HEK293 (cell line): ENCODE measurements around the gene PPARA.

Experiments used
- CTCF ChIA-PET: fragments of 350-600 bp; formaldehyde crosslinking; extraction: SDS; loops from one replicate; lab custom pipeline; 2021; ENCODE audit warnings: antibody characterized with exemption; lab: Yijun Ruan, JAX
- POLR2A ChIA-PET: fragments of 300-600 bp; formaldehyde crosslinking; extraction: SDS; loops from one replicate; lab custom pipeline; 2020; ENCODE audit warnings: antibody characterized with exemption, inconsistent platforms; lab: Yijun Ruan, JAX
- H3K27ac ChIP-seq: fragments of 200-500 bp; sonication (Bioruptor generic); 2 replicates; pipeline ENCODE4 v1.5.1; 2014; ENCODE audit warnings: low read depth, low read length, control low read depth, inconsistent platforms; ENCODE audit errors: extremely low read depth
- H3K36me3 ChIP-seq, 2 experiments: fragments of 200-500 bp in 1 of 2; sonication (Bioruptor generic) in 1 of 2; 1 replicate in 1 of 2; 2 replicates in 1 of 2; pipeline ENCODE4 v1.5.1; 2014 to 2017; ENCODE audit warnings: inconsistent platforms in 2 of 2, low read length in 2 of 2; ENCODE audit not compliant: control insufficient read depth in 2 of 2, insufficient read depth in 1 of 2
- H3K4me1 ChIP-seq: fragments of 200-500 bp; sonication (Bioruptor generic); 2 replicates; pipeline ENCODE4 v1.5.1; 2014; ENCODE audit warnings: mild to moderate bottlenecking, low read length, inconsistent platforms; ENCODE audit not compliant: control insufficient read depth, insufficient read depth
- H3K4me3 ChIP-seq: 2 replicates; pipeline ENCODE4 v1.5.1; 2011; ENCODE audit warnings: low read depth, mild to moderate bottlenecking, control low read depth, low read length, moderate library complexity
- H3K9me3 ChIP-seq: fragments of 200-500 bp; sonication (Bioruptor generic); 2 replicates; pipeline ENCODE4 v1.5.1; 2014; ENCODE audit warnings: low read depth, low read length, inconsistent platforms; ENCODE audit not compliant: control insufficient read depth, insufficient read depth
- GLI2 ChIP-seq: fragments of 450-650 bp; formaldehyde crosslinking; IDR thresholded peaks from 2 replicates; pipeline ENCODE4; 2017; ENCODE audit warnings: missing biosample characterization, missing genetic modification characterization, low read depth, borderline replicate concordance
- KLF1 ChIP-seq: fragments of 450-650 bp; formaldehyde crosslinking; IDR thresholded peaks from 2 replicates; pipeline ENCODE4 v1.5.1; 2016; ENCODE audit warnings: missing biosample characterization, missing genetic modification characterization
- KLF8 ChIP-seq: fragments of 450-650 bp; formaldehyde crosslinking; IDR thresholded peaks from 2 replicates; pipeline ENCODE4 v1.5.1; 2016; ENCODE audit warnings: missing biosample characterization, missing genetic modification characterization
- ZBTB20 ChIP-seq: fragments of 450-650 bp; formaldehyde crosslinking; IDR thresholded peaks from 2 replicates; pipeline ENCODE4 v1.5.1; 2016; ENCODE audit warnings: missing biosample characterization, missing genetic modification characterization
- ZNF2 ChIP-seq: fragments of 450-650 bp; formaldehyde crosslinking; IDR thresholded peaks from 2 replicates; pipeline ENCODE4 v1.5.1; 2016; ENCODE audit warnings: missing biosample characterization, missing genetic modification characterization
- ZNF324 ChIP-seq: fragments of 450-650 bp; formaldehyde crosslinking; IDR thresholded peaks from 2 replicates; pipeline ENCODE4 v1.5.1; 2016; ENCODE audit warnings: missing biosample characterization, missing genetic modification characterization
- ZNF335 ChIP-seq: fragments of 450-650 bp; formaldehyde crosslinking; conservative IDR thresholded peaks from 2 replicates; pipeline ENCODE4 v1.5.1; 2016; ENCODE audit warnings: missing biosample characterization, missing genetic modification characterization
- ZNF350 ChIP-seq: fragments of 450-650 bp; formaldehyde crosslinking; IDR thresholded peaks from 2 replicates; pipeline ENCODE4 v1.5.0; 2017; ENCODE audit warnings: missing biosample characterization, mild to moderate bottlenecking, missing genetic modification characterization
- ZNF473 ChIP-seq: fragments of 450-650 bp; formaldehyde crosslinking; IDR thresholded peaks from 2 replicates; pipeline ENCODE4 v1.5.1; 2017; ENCODE audit warnings: missing biosample characterization, missing genetic modification characterization
- ZNF596 ChIP-seq: fragments of 450-650 bp; IDR thresholded peaks from 2 replicates; pipeline ENCODE4 v1.5.0; 2018; ENCODE audit warnings: missing biosample characterization, mild to moderate bottlenecking, missing genetic modification characterization, moderate library complexity
- ZNF629 ChIP-seq: fragments of 450-650 bp; formaldehyde crosslinking; IDR thresholded peaks from 2 replicates; pipeline ENCODE4 v1.5.1; 2017; ENCODE audit warnings: missing biosample characterization, missing genetic modification characterization
- ZNF768 ChIP-seq: fragments of 450-650 bp; formaldehyde crosslinking; IDR thresholded peaks from 2 replicates; pipeline ENCODE4 v1.5.1; 2018; ENCODE audit warnings: missing biosample characterization, mild to moderate bottlenecking, missing genetic modification characterization
- ZNF792 ChIP-seq: fragments of 450-650 bp; formaldehyde crosslinking; IDR thresholded peaks from 2 replicates; pipeline ENCODE4 v1.5.1; 2016; ENCODE audit warnings: missing biosample characterization, missing genetic modification characterization
- TF ChIP-seq, protein P1 (sequence below): fragments of 450-650 bp; formaldehyde crosslinking; IDR thresholded peaks from 2 replicates; pipeline ENCODE4 v1.5.1; 2016; ENCODE audit warnings: missing biosample characterization, missing genetic modification characterization
- TF ChIP-seq, protein P2 (sequence below): fragments of 450-650 bp; formaldehyde crosslinking; optimal IDR thresholded peaks from 2 replicates; pipeline ENCODE3; 2016; ENCODE audit warnings: missing biosample characterization, mild to moderate bottlenecking, missing genetic modification characterization
- TF ChIP-seq, protein P3 (sequence below): fragments of 450-650 bp; formaldehyde crosslinking; IDR thresholded peaks from 2 replicates; pipeline ENCODE4 v1.5.1; 2016; ENCODE audit warnings: missing biosample characterization, missing genetic modification characterization
- TF ChIP-seq, protein P4 (sequence below): fragments of 450-650 bp; formaldehyde crosslinking; IDR thresholded peaks from 2 replicates; pipeline ENCODE4 v1.5.1; 2016; ENCODE audit warnings: missing biosample characterization, missing genetic modification characterization

PPARA gene

DNA sequence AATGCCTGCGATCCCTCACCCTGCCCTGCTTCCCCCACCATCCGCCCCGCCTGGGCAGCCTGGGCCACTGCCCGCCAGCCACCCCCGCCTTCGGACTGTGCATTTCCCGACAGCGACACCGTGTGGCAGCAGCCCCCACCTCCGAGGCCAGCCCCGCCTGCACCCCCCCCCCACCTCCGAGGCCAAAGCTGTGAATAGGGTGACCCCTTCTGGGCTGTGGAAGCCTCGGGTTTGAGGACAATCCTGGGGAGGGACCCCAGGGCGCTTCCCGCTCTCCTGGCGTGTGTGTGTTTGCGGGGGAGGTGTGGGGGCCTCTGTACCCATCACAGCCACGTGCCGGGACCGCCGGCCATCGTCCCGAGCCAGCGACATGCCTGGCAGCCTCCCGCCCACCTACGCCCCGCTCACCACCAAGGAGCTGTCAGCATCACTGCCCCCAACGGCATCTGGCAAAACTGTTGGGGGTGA, 33.8 kb upstream of the PPARA start (continued):
- TF ChIP-seq, protein P1, sequence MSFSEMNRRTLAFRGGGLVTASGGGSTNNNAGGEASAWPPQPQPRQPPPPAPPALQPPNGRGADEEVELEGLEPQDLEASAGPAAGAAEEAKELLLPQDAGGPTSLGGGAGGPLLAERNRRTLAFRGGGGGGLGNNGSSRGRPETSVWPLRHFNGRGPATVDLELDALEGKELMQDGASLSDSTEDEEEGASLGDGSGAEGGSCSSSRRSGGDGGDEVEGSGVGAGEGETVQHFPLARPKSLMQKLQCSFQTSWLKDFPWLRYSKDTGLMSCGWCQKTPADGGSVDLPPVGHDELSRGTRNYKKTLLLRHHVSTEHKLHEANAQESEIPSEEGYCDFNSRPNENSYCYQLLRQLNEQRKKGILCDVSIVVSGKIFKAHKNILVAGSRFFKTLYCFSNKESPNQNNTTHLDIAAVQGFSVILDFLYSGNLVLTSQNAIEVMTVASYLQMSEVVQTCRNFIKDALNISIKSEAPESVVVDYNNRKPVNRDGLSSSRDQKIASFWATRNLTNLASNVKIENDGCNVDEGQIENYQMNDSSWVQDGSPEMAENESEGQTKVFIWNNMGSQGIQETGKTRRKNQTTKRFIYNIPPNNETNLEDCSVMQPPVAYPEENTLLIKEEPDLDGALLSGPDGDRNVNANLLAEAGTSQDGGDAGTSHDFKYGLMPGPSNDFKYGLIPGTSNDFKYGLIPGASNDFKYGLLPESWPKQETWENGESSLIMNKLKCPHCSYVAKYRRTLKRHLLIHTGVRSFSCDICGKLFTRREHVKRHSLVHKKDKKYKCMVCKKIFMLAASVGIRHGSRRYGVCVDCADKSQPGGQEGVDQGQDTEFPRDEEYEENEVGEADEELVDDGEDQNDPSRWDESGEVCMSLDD (tag by site-specific recombination), result peak; percentile 91
- TF ChIP-seq KLF1 (peak; percentile 54), GLI2 (tag by site-specific recombination) (no peak), ZNF473 (tag by site-specific recombination) (no peak), KLF8 (tag by site-specific recombination) (peak; percentile 93), ZNF629 (tag by site-specific recombination) (peak; percentile 66), ZNF335 (tag by site-specific recombination) (0 out of 2 replicates have a peak, but pooled peaks have one; percentile 12), ZNF324 (tag by site-specific recombination) (peak; percentile 79; the same call in 1 of the 2 replicates), ZNF2 (tag by site-specific recombination) (peak; percentile 82)
- TF ChIP-seq, protein P2, sequence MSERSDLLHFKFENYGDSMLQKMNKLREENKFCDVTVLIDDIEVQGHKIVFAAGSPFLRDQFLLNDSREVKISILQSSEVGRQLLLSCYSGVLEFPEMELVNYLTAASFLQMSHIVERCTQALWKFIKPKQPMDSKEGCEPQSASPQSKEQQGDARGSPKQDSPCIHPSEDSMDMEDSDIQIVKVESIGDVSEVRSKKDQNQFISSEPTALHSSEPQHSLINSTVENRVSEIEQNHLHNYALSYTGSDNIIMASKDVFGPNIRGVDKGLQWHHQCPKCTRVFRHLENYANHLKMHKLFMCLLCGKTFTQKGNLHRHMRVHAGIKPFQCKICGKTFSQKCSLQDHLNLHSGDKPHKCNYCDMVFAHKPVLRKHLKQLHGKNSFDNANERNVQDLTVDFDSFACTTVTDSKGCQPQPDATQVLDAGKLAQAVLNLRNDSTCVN (tag by site-specific recombination), result peak; percentile 23

DNA sequence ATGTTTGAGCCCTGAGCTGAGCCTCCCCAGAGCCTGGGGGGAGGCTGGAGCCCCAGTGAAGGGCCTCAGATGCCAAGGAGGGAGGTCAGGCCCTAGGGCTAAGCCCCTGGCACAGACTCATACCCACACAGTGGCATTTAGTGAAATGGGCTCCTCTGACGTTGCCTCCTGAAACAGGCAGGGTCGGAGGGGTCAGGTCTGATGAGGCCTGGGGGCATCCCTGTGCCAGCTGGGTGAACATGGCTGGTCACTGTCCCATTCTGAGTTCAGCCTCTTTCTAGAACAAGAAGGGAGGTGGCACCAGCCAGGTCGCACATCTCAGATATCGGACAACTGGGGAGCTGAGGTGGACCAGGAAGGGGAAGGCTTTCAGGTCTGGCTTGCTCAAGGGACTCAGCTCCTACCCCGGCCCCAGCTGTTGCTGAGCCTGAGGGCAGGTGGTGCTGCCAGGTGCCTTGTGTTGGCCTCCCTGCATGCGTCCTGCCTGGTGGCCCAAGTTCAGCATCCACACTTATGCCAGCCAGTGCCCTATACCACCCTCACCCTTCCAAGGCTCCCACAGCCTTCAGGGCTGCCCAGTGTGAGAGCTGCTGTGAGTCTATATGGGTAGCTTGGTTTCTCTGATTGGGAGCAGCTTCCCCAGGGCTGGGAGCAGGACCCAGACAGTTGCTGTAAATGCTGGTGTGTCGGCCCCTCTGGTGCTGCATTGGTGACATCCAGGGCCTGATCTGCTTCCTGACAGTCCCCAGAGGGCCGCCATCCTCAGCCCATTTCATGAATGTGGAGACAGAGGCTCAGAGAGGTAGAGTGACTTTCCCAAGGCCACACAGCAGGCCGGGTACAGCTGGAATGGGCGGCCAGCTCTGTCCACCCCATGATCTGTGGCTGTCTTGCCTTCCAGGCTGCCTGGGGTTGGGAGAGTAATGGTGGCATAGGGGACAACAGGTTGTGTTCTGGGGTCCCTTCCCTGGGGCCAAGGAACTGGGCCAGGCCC, 32.8 kb upstream of the PPARA start:
- Histone ChIP-seq H3K36me3 (peaks cover 0 to 4% of the 10 kb centered on the region in 2 experiments; a peak in 1 of 3 replicates), H3K4me3 (no peak overlapping the region), H3K27ac (no peak overlapping the region), H3K9me3 (no peaks in the 10 kb centered on the region), H3K4me1 (no peaks in the 10 kb centered on the region; the same call in 1 of the 2 replicates)
- ChIA-PET CTCF (interaction anchor here (0.6 to 10.8 kb wide), 44 partner anchors 8 to 584 kb away, joined by 3 to 251 read pairs (median 5); partner anchors contain the start of genes CELSR1, PPARA and TRMU), POLR2A (interaction anchor here (0.5 to 1.7 kb wide), 4 partner anchors 103 to 169 kb away, joined by 3 to 14 read pairs (median 4); partner anchors contain the start of gene TTC38)
- TF ChIP-seq ZBTB20, result no peak
- peak; percentile 94; the same call in 1 of the 2 replicates for TF ChIP-seq ZNF768 (tag by site-specific recombination)
- TF ChIP-seq, protein P3, sequence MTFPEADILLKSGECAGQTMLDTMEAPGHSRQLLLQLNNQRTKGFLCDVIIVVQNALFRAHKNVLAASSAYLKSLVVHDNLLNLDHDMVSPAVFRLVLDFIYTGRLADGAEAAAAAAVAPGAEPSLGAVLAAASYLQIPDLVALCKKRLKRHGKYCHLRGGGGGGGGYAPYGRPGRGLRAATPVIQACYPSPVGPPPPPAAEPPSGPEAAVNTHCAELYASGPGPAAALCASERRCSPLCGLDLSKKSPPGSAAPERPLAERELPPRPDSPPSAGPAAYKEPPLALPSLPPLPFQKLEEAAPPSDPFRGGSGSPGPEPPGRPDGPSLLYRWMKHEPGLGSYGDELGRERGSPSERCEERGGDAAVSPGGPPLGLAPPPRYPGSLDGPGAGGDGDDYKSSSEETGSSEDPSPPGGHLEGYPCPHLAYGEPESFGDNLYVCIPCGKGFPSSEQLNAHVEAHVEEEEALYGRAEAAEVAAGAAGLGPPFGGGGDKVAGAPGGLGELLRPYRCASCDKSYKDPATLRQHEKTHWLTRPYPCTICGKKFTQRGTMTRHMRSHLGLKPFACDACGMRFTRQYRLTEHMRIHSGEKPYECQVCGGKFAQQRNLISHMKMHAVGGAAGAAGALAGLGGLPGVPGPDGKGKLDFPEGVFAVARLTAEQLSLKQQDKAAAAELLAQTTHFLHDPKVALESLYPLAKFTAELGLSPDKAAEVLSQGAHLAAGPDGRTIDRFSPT, result 0 out of 2 replicates have a peak, but pooled peaks have one; percentile 50
- no peak for TF ChIP-seq ZNF792 (tag by site-specific recombination)
- no peak for TF ChIP-seq ZNF350 (tag by site-specific recombination)
- TF ChIP-seq, protein P4, sequence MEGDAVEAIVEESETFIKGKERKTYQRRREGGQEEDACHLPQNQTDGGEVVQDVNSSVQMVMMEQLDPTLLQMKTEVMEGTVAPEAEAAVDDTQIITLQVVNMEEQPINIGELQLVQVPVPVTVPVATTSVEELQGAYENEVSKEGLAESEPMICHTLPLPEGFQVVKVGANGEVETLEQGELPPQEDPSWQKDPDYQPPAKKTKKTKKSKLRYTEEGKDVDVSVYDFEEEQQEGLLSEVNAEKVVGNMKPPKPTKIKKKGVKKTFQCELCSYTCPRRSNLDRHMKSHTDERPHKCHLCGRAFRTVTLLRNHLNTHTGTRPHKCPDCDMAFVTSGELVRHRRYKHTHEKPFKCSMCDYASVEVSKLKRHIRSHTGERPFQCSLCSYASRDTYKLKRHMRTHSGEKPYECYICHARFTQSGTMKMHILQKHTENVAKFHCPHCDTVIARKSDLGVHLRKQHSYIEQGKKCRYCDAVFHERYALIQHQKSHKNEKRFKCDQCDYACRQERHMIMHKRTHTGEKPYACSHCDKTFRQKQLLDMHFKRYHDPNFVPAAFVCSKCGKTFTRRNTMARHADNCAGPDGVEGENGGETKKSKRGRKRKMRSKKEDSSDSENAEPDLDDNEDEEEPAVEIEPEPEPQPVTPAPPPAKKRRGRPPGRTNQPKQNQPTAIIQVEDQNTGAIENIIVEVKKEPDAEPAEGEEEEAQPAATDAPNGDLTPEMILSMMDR, result no peak
- TF ChIP-seq ZNF596 (tag by site-specific recombination), result no peak
